Retina (tissue), 1 donor: ENCODE data around the gene SDHA.
"Not testable (repeated sequence)": the region's sequence is repeated elsewhere in the genome, so short reads cannot be mapped to it uniquely, and the experiment has no call there.

Experiments used
- DNase-seq: peaks from one replicate; pipeline ENCODE4 v3.0.0-alpha.2; 2016

SDHA gene

DNA sequence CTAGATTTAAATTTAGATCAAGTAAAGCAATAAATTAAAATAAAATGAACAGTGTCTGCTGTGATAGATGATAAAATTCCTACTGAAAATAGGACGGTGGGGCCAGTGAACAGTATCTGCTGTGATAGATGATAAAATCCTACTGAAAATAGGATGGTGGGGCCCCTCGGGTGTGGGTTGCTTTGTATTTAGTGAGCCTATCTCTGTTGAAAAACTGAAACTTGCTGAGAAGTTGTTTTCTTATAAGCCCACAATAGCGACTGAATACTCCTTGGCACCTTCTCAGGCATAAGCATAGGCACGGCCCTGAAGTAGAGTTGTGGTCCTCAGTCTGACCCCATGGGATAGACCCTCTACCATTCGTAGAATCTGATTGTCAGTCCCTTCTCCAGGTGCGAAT, 5.7 kb downstream of the SDHA start:
- no peak for DNase-seq

- no peak for DNase-seq
Observed at GRCh38 chr5:225334-225733, 7.2 kb downstream of the SDHA start.

GRCh38 chr5:227375-227774, 9.3 kb downstream of the SDHA start:
- DNase-seq, result not testable (repeated sequence)

GRCh38 chr5:228886-229285, 10.8 kb downstream of the SDHA start:
- DNase-seq, result no peak

DNA sequence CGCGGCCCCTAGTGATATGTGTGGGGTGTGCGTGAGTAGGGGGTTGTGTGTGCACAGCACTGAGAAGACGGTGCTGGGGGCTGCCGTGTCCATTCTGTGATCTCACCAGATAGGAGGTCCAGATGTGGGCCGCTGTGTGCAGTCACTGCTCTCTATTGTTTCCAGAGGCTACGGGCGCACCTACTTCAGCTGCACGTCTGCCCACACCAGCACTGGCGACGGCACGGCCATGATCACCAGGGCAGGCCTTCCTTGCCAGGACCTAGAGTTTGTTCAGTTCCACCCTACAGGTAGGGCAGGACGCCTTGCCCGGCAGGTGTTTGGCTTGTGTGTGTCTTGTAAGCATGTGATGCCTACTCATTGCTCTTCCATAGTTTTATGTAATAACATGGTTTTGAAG, 12.6 kb downstream of the SDHA start:
- no peak for DNase-seq

DNA sequence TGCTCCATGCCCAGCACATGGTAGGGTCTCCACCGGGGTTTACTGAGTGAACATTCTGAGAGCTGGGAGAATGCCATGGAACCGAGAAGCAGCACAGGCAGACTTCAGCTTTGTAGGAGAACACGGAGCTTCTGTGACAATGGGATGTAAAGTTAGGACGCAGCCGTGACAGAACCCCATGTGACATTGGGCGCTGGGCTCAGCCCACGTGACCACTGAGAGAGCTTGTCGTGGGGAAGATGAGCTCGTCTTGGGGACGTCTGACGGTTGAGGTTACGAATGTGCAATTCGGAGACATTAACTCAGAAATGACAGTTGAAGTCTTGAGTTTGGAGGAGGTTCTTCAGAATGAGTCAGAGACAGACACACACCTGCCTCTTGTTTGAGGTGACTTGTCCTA, 13.5 kb downstream of the SDHA start:
- DNase-seq, result no peak

GRCh38 chr5:233426-233825, 15.3 kb downstream of the SDHA start:
- not testable (repeated sequence) for DNase-seq

- no peak for DNase-seq
Observed at GRCh38 chr5:234450-234849, 16.3 kb downstream of the SDHA start.

GRCh38 chr5:235527-235926, 17.4 kb downstream of the SDHA start:
- DNase-seq, result not testable (repeated sequence)

GRCh38 chr5:237931-238330, 19.8 kb downstream of the SDHA start:
- DNase-seq, result not testable (repeated sequence)

- DNase-seq, result not testable (repeated sequence)
Observed at GRCh38 chr5:240550-240949, 22.4 kb downstream of the SDHA start.

DNA sequence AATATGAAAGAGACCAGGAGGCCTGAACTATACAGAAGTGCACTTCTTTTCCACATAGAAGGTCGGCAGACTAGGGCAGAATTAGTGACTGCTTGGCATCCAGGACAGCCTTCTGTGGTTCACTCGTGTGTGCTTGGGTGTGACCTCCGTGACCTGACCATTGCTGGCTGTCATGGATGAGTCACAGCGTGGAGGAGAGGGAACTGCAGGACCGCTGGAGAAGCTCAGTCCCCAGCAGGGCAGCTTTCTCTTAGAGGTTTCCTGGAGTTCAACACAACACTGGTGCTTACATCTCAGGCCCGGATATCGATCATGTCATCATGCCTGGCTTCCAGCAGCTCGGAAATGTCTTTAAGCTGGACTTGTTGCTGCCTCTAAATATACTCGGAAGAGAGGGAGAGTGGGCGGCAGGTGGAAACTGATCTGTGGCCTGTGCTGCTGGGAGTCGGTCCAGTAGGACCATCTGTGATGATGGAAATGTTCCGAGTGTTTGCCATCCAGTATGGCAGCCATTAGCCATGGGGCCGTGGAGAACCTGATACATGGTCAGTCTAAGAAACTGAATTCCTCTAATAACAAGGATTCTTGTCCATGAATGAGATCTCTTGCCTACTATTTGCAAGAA, 23.0 kb downstream of the SDHA start:
- not testable (repeated sequence) for DNase-seq

- DNase-seq, result not testable (repeated sequence)
Observed at GRCh38 chr5:243683-244367, 25.7 kb downstream of the SDHA start.

DNA sequence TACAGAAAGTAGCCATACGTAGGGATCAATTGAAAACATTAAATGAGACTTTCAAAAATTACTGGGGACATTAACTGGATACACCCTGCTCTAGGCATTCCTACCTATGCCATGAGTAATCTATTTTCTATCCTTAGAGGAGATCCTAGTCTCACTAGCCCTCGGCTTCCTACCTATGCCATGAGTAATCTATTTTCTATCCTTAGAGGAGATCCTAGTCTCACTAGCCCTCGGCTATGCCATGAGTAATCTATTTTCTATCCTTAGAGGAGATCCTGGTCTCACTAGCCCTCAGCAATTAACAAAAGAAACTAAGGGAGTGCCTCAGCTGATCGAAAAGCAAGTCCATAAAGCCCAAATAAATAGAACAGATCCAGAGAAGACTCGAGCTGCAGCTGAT, 27.6 kb downstream of the SDHA start:
- not testable (repeated sequence) for DNase-seq

DNA sequence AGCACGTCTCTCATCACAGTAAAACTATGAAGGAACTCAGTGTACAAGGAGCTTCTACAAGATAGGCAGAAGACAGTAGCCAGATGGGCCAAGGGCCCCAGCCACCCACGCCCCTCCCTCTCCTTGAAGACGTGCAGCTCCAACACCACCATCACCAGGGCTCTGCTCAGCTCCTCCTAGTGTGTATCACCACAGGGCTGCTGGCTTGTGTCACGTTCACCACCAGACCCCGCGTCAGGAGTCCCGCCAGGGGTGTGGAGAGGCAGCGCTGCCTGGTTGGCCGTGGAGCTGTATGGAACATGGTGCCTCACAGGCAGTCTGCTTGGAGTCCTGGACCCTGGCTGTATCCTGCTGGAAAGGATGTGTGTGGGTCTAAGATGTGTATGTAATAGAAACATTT, 32.3 kb downstream of the SDHA start:
- not testable (repeated sequence) for DNase-seq

GRCh38 chr5:251016-251415, 32.9 kb downstream of the SDHA start:
- not testable (repeated sequence) for DNase-seq

DNA sequence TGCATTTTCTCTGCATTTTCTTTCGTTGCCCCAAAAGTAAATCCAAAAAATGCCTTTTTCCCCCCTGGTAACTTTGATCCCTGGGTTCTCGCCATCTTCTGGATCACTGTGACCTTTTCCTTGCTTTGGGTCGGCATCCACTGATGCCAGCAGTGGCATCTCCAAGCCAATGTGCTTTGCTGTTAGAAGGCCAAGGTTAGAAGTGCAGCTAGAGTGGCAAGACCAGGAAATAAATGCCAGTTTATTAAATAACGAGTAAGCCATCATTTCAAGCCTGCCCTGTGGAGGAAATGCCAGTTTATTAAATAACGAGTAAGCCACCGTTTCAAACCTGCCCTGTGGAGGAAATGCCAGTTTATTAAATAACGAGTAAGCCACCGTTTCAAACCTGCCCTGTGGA, 33.4 kb downstream of the SDHA start:
- not testable (repeated sequence) for DNase-seq

DNA sequence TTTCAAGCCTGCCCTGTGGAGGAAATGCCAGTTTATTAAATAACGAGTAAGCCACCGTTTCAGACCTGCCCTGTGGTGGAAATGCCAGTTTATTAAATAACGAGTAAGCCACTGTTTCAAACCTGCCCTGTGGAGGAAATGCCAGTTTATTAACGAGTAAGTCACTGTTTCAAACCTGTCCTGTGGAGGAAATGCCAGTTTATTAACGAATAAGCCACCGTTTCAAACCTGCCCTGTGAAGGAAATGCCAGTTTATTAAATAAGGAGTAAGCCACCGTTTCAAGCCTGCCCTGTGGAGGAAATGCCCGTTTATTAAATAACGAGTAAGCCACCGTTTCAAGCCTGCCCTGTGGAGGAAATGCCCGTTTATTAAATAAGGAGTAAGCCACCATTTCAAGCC, 33.9 kb downstream of the SDHA start:
- DNase-seq, result not testable (repeated sequence)

DNA sequence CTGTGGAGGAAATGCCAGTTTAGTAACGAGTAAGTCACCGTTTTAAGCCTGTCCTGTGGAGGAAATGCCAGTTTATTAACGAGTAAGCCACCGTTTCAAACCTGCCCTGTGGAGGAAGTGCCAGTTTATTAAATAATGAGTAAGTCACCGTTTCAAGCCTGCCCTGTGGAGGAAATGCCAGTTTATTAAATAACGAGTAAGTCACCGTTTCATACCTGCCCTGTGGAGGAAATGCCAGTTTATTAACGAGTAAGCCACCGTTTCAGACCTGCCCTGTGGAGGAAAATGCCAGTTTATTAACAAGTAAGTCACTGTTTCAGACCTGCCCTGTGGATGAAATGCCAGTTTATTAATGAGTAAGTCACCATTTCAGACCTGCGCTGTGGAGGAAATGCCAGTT, 34.4 kb downstream of the SDHA start:
- DNase-seq, result no peak

- DNase-seq, result not testable (repeated sequence)
Observed at GRCh38 chr5:254322-254721, 36.2 kb downstream of the SDHA start.

DNA sequence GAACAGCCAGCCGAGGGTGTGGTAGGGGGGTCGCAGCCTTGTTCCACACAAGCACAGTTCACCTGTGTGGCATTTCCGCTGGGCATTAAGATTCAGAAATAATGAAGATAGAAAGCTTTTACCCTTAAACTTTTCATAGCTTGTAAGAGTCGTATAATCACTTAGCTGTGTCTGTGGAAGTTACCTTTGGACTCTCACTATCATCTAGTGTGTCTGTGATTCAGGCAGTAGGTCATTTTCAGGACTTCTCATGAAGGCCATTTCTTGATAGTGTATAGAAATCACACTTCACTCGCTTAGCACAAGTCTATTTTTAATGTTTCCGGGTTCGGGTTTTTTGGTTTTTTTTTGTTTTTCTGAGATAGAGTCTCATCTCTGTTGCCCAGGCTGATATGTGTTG, 37.0 kb downstream of the SDHA start:
- DNase-seq, result not testable (repeated sequence)

- DNase-seq, result not testable (repeated sequence)
Observed at GRCh38 chr5:256347-256746, 38.2 kb downstream of the SDHA start.

GRCh38 chr5:257148-257547, 39.0 kb downstream of the SDHA start:
- DNase-seq, result no peak

- not testable (repeated sequence) for DNase-seq
Observed at GRCh38 chr5:263275-263974, 45.3 kb downstream of the SDHA start.
